Adrenal gland (tissue), 12 donors: ENCODE measurements around the gene KCNK2. TPM values are rescaled to one million over a fixed set of nuclear protein-coding genes. Genes with fewer than 3 reads are reported as not detected.

ENCODE experiments used
- DNase-seq, 7 donors: peaks; one replicate each; pipeline ENCODE4 v3.0.0-alpha.2; 2019 to 2020
- H3K27ac ChIP-seq, 5 donors: fragments of 200-600 bp; sonication (generic) in 4 of 5; 1 replicate in 3 of 5; 2 replicates in 2 of 5; pipeline versions ENCODE4 v1.5.1 to v1.8.0; 2016 to 2020; ENCODE audit warnings: mild to moderate bottlenecking in 1 of 5
- H3K27me3 ChIP-seq: fragments of 200-600 bp; 2 replicates; pipeline ENCODE4 v1.8.0; 2021
- H3K36me3 ChIP-seq, 2 donors: fragments of 200-600 bp; replicated peaks in 1 of 2; 1 replicate in 1 of 2; 2 replicates in 1 of 2; pipeline versions ENCODE4 v1.5.1 to v1.8.0; 2018 to 2022
- H3K4me1 ChIP-seq, 2 donors: fragments of 200-600 bp; replicated peaks in 1 of 2; 1 replicate in 1 of 2; 2 replicates in 1 of 2; pipeline versions ENCODE4 v1.5.1 to v1.8.0; 2018 to 2021
- H3K4me3 ChIP-seq, 4 donors: fragments of 200-600 bp; sonication (generic) in 3 of 4; one replicate each; pipeline ENCODE4 v1.5.1; 2016 to 2018
- H3K9me3 ChIP-seq, 3 donors: fragments of 200-600 bp; sonication (generic) in 1 of 3; replicated peaks in 1 of 3; 1 replicate in 2 of 3; 2 replicates in 1 of 3; pipeline versions ENCODE4 v1.5.1 to v1.8.0; 2016 to 2021
- POLR2A ChIP-seq, 2 donors: fragments of 450-650 bp; IDR thresholded peaks; one replicate each; pipeline ENCODE4 v1.6.1; 2017; ENCODE audit warnings: antibody characterized with exemption in 2 of 2, mild to moderate bottlenecking in 2 of 2, moderate library complexity in 1 of 2
- WGBS, 4 donors: extraction: QIAGEN DNeasy Blood & Tissue Kit in 2 of 4; methylation state at CpG; one replicate each; pipeline versions ENCODE4 v1.1.5 to v1.1.7; 2013 to 2017; 5-methylcytosine and 5-hydroxymethylcytosine counted together
- intact Hi-C, 2 donors: fragments of 100-400 bp; cut with DNase I; formaldehyde crosslinking; loops; one replicate each; pipeline versions ENCODE4 v1.14.1 to v1.15.0; 2022 to 2023
- polyA plus RNA-seq, 3 donors: library from polyadenylated mRNA; stranded (reverse); fragments of 200-250 nt in 2 of 3; fragments of 350-450 nt in 1 of 3; fragmentation: Illumina TruSeq in 1 of 3; extraction: RNeasy Lipid Tissue Mini Kit (QIAGEN cat#74804) in 1 of 3; gene quantifications; one replicate each; pipeline ENCODE4 v1.2.3, GENCODE V29; 2013 to 2014
- total RNA-seq, 9 donors: library from RNA; depleted of rRNA in 4 of 9; stranded (reverse); fragments of >200 nt in 4 of 9; fragments of 120-200 nt in 1 of 9; fragmentation: NEBNext Ultra II Directional in 1 of 9; extraction: Animal tissue kit (Norgen Biotek cat#: 25700) in 1 of 9; gene quantifications; one replicate each; pipeline versions ENCODE4 v1.1.0 to v1.2.4, GENCODE V29; 2013 to 2023
- TF ChIP-seq, protein P1 (sequence below), 6 experiments: fragments of 450-650 bp in 4 of 6; fragments of 200-600 bp in 2 of 6; sonication (generic) in 1 of 6; IDR thresholded peaks; 1 replicate in 5 of 6; 2 replicates in 1 of 6; pipeline versions ENCODE4 v1.5.1 to v1.8.0; 2016 to 2021; ENCODE audit warnings: antibody characterized with exemption in 6 of 6, mild to moderate bottlenecking in 2 of 6, moderate library complexity in 1 of 6
- donor health status: healthy with polysubstance abuse.
- donor health status: Bipolar disorder and iron deficiency.
- donor health status: DM: yes; HTN: yes; CAD: no.
- donor health status: DM: no; HTN: no; CAD: no.
- donor health status: DM: no; HTN: no; CAD: no.
- donor health status: DM: yes; HTN: yes; CAD: no.

Gene KCNK2
- total and polyA plus RNA-seq, 12 donors: 13.8 to 138 (median 82.9) TPM

GRCh38 chr1:215256936-215257679, 174.6 kb downstream of the KCNK2 start:
- no peak overlapping the region for H3K27ac ChIP-seq
- DNase-seq: no peak
- 63 to 80% (median 77%) methylated on average over 3 of the region's 3 CpGs for WGBS, 4 donors
- H3K36me3 ChIP-seq: no peaks in the 10 kb centered on the region
- intact Hi-C loops: no loop called here
- TF ChIP-seq POLR2A (IDR thresholded peaks at IDR 0.05): no peak
- TF ChIP-seq, protein P1, sequence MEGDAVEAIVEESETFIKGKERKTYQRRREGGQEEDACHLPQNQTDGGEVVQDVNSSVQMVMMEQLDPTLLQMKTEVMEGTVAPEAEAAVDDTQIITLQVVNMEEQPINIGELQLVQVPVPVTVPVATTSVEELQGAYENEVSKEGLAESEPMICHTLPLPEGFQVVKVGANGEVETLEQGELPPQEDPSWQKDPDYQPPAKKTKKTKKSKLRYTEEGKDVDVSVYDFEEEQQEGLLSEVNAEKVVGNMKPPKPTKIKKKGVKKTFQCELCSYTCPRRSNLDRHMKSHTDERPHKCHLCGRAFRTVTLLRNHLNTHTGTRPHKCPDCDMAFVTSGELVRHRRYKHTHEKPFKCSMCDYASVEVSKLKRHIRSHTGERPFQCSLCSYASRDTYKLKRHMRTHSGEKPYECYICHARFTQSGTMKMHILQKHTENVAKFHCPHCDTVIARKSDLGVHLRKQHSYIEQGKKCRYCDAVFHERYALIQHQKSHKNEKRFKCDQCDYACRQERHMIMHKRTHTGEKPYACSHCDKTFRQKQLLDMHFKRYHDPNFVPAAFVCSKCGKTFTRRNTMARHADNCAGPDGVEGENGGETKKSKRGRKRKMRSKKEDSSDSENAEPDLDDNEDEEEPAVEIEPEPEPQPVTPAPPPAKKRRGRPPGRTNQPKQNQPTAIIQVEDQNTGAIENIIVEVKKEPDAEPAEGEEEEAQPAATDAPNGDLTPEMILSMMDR (IDR thresholded peaks at IDR 0.05): no peak
- no peaks in the 10 kb centered on the region for H3K27me3 ChIP-seq
- no peaks in the 10 kb centered on the region for H3K4me1 ChIP-seq
- no peaks in the 10 kb centered on the region for H3K9me3 ChIP-seq
- H3K4me3 ChIP-seq: no peak overlapping the region

GRCh38 chr1:215260711-215261110, 178.2 kb downstream of the KCNK2 start:
- Histone ChIP-seq H3K4me3 (no peak overlapping the region), H3K27me3 (no peaks in the 10 kb centered on the region), H3K36me3 (no peaks in the 10 kb centered on the region), H3K27ac (no peak overlapping the region), H3K4me1 (no peaks in the 10 kb centered on the region), H3K9me3 (no peaks in the 10 kb centered on the region)
- intact Hi-C loops: no loop called here
- TF ChIP-seq POLR2A (IDR thresholded peaks at IDR 0.05): no peak
- TF ChIP-seq, protein P1 (IDR thresholded peaks at IDR 0.05): no peak
- DNase-seq: no peak
- 84 to 92% (median 92%) methylated on average over 5 of the region's 5 CpGs for WGBS, 4 donors

- H3K4me1 ChIP-seq: no peaks in the 10 kb centered on the region
- intact Hi-C loops: no loop called here
- TF ChIP-seq POLR2A (IDR thresholded peaks at IDR 0.05): no peak
- TF ChIP-seq, protein P1 (IDR thresholded peaks at IDR 0.05): no peak
- no peaks in the 10 kb centered on the region for H3K27me3 ChIP-seq
- DNase-seq: no peak
- H3K9me3 ChIP-seq: no peaks in the 10 kb centered on the region
- 71 to 96% (median 93%) methylated on average over 1 of the region's 1 CpG for WGBS, 4 donors
- no peaks in the 10 kb centered on the region for H3K36me3 ChIP-seq
- H3K27ac ChIP-seq: no peak overlapping the region
- H3K4me3 ChIP-seq: no peak overlapping the region
Measured at GRCh38 chr1:215262106-215262505, 179.6 kb downstream of the KCNK2 start.

GRCh38 chr1:215263636-215264035, 181.1 kb downstream of the KCNK2 start:
- WGBS, 4 donors: 74 to 88% (median 81%) methylated on average over 1 of the region's 1 CpG
- H3K4me3 ChIP-seq: no peak overlapping the region
- no peak for DNase-seq
- no peak overlapping the region for H3K27ac ChIP-seq
- H3K27me3 ChIP-seq: no peaks in the 10 kb centered on the region
- intact Hi-C loops: no loop called here
- no peaks in the 10 kb centered on the region for H3K9me3 ChIP-seq
- no peaks in the 10 kb centered on the region for H3K4me1 ChIP-seq
- H3K36me3 ChIP-seq: no peaks in the 10 kb centered on the region
- TF ChIP-seq, protein P1 (IDR thresholded peaks at IDR 0.05): no peak
- no peak for TF ChIP-seq POLR2A (IDR thresholded peaks at IDR 0.05)
